Left renal cortex interstitium (tissue), 4 donors: ENCODE measurements around the gene QRFP. TPM values are rescaled to one million over a fixed set of nuclear protein-coding genes. Genes with fewer than 3 reads are reported as not detected.

ENCODE experiments used
- DNase-seq, 4 donors: peaks; one replicate each; pipeline ENCODE4 v3.0.0-alpha.2; 2013; ENCODE audit warnings: low read depth in 4 of 4, low spot score in 2 of 4, missing footprints in 1 of 4
- polyA plus RNA-seq, 4 donors: library from polyadenylated mRNA; unstranded; fragments of 120-200 nt; gene quantifications; one replicate each; pipeline ENCODE4 v1.2.1, GENCODE V29; 2013; ENCODE audit not compliant: insufficient read length in 4 of 4

Gene QRFP
- polyA plus RNA-seq, 4 donors, result 0.32 to 0.81 (median 0.49) TPM

GRCh38 chr9:130878295-130878694, 18.3 kb downstream of the QRFP start:
- no peak for DNase-seq

- DNase-seq, result no peak
These were observed 19.3 kb downstream of the QRFP start for GRCh38 chr9:130877300-130877699.

GRCh38 chr9:130874783-130875182, 21.8 kb downstream of the QRFP start:
- DNase-seq, result no peak

GRCh38 chr9:130873966-130874365, 22.6 kb downstream of the QRFP start:
- DNase-seq, result no peak

GRCh38 chr9:130872912-130873503, 23.6 kb downstream of the QRFP start:
- DNase-seq, result no peak

- no peak for DNase-seq
These were observed 24.1 kb downstream of the QRFP start for GRCh38 chr9:130872508-130872907.

- DNase-seq, result no peak
These were observed 24.5 kb downstream of the QRFP start for GRCh38 chr9:130872093-130872492.

GRCh38 chr9:130871395-130872062, 25.1 kb downstream of the QRFP start:
- no peak for DNase-seq

- no peak for DNase-seq
These were observed 25.9 kb downstream of the QRFP start for GRCh38 chr9:130870491-130871381.

- no peak for DNase-seq
These were observed 27.4 kb downstream of the QRFP start for GRCh38 chr9:130869250-130869649.

GRCh38 chr9:130868230-130868629, 28.4 kb downstream of the QRFP start:
- no peak for DNase-seq

GRCh38 chr9:130867556-130867955, 29.1 kb downstream of the QRFP start:
- no peak for DNase-seq

- peak in 2 of 4 donors; percentile 52 to 81 for DNase-seq
These were observed 30.1 kb downstream of the QRFP start for GRCh38 chr9:130866474-130866965.

GRCh38 chr9:130865921-130866320, 30.7 kb downstream of the QRFP start:
- DNase-seq, result no peak

GRCh38 chr9:130864541-130864940, 32.1 kb downstream of the QRFP start:
- no peak for DNase-seq

- no peak for DNase-seq
These were observed 33.9 kb downstream of the QRFP start for GRCh38 chr9:130862747-130863146.

- DNase-seq, result no peak
These were observed 34.4 kb downstream of the QRFP start for GRCh38 chr9:130862217-130862616.

- no peak for DNase-seq
These were observed 35.0 kb downstream of the QRFP start for GRCh38 chr9:130861372-130862180.

GRCh38 chr9:130860458-130861316, 35.9 kb downstream of the QRFP start:
- no peak for DNase-seq
